CD4-positive, alpha-beta T cell (primary cell): Measurements from ENCODE around the gene VEGFC. TPM values are rescaled to one million over a fixed set of nuclear protein-coding genes. Genes with fewer than 3 reads are reported as not detected.

Experiments
- ATAC-seq: fragments of 200-7000 bp; cut with Tn5 transposase; one replicate; pipeline ENCODE4 v1.10.0; 2022; ENCODE audit warnings: mild to moderate bottlenecking; ENCODE audit not compliant: poor library complexity
- CTCF ChIA-PET: fragments of 350-600 bp; sonication (Branson Sonifier 250); formaldehyde crosslinking; loops from one replicate; lab custom pipeline; 2021; ENCODE audit warnings: antibody characterized with exemption, inconsistent platforms; lab: Charles Lee
- POLR2A ChIA-PET: fragments of 350-600 bp; sonication (Branson Sonifier 250); formaldehyde crosslinking; loops from one replicate; lab custom pipeline; 2021; ENCODE audit warnings: antibody characterized with exemption, inconsistent platforms; lab: Charles Lee
- DNase-seq, 14 experiments: peaks; one replicate each; pipeline ENCODE4 v3.0.0-alpha.2; 2013 to 2020; ENCODE audit warnings: mixed read lengths in 2 of 14
- H3K27ac ChIP-seq, 2 donors: one replicate each; pipeline versions ENCODE4 v1.5.1 to v1.7.0; 2013; ENCODE audit warnings: low read length in 2 of 2, low read depth in 1 of 2, mild to moderate bottlenecking in 1 of 2
- H3K27me3 ChIP-seq, 2 experiments: 1 replicate in 1 of 2; 2 replicates in 1 of 2; pipeline versions ENCODE4 v1.6.1 to v1.7.0; 2013; ENCODE audit warnings: low read length in 2 of 2, control low read depth in 1 of 2, mild to moderate bottlenecking in 1 of 2, moderate library complexity in 1 of 2; ENCODE audit not compliant: insufficient read depth in 2 of 2, control insufficient read depth in 1 of 2
- H3K36me3 ChIP-seq: one replicate; pipeline ENCODE4 v1.6.1; 2013; ENCODE audit warnings: low read length, control low read depth; ENCODE audit not compliant: insufficient read depth
- H3K4me1 ChIP-seq: one replicate; pipeline ENCODE4 v1.6.1; 2013; ENCODE audit warnings: low read length, control low read depth; ENCODE audit not compliant: insufficient read depth
- H3K4me3 ChIP-seq: one replicate; pipeline ENCODE4 v1.5.1; 2013; ENCODE audit warnings: mild to moderate bottlenecking, low read length, moderate library complexity
- H3K9me3 ChIP-seq, 2 experiments: 1 replicate in 1 of 2; 2 replicates in 1 of 2; pipeline versions ENCODE4 v1.6.1 to v1.7.0; 2013; ENCODE audit warnings: low read length in 2 of 2, mild to moderate bottlenecking in 2 of 2, control low read depth in 1 of 2, moderate library complexity in 1 of 2; ENCODE audit not compliant: control insufficient read depth in 1 of 2, insufficient read depth in 1 of 2
- H3K27ac Mint-ChIP-seq: one replicate; pipeline ENCODE4 v1.8.0; 2020; ENCODE audit warnings: mixed read lengths
- H3K27me3 Mint-ChIP-seq: one replicate; pipeline ENCODE4 v1.8.0; 2021; ENCODE audit warnings: mixed read lengths
- H3K36me3 Mint-ChIP-seq: one replicate; pipeline ENCODE4 v1.8.0; 2021; ENCODE audit warnings: low read depth, mixed read lengths
- H3K4me1 Mint-ChIP-seq: one replicate; pipeline ENCODE4 v1.8.0; 2021; ENCODE audit warnings: low read depth, mixed read lengths
- H3K4me3 Mint-ChIP-seq: one replicate; pipeline ENCODE4 v1.8.0; 2020; ENCODE audit warnings: mild to moderate bottlenecking, mixed read lengths
- H3K9me3 Mint-ChIP-seq: one replicate; pipeline ENCODE4 v1.8.0; 2020; ENCODE audit warnings: mixed read lengths
- intact Hi-C, 2 experiments: fragments of 100-400 bp; cut with DNase I in 1 of 2; cut with micrococcal nuclease in 1 of 2; formaldehyde crosslinking; loops; one replicate each; pipeline versions ENCODE4 v1.15.1 to v1.9.0; 2023 to 2025; cut with DNase I, micrococcal nuclease
- total RNA-seq, 174 experiments: library from RNA in 2 of 174; stranded (reverse) in 2 of 174; gene quantifications; one replicate each; pipeline ENCODE4 v1.2.3 and lab custom pipeline; 2021 to 2026
- TF ChIP-seq, protein P1 (sequence below): fragments of 200-600 bp; IDR thresholded peaks from one replicate; pipeline ENCODE4 v1.8.0; 2022; ENCODE audit warnings: antibody characterized with exemption, mild to moderate bottlenecking

VEGFC gene
- total RNA-seq, 2 experiments from 2014 or later, result not detected

DNA sequence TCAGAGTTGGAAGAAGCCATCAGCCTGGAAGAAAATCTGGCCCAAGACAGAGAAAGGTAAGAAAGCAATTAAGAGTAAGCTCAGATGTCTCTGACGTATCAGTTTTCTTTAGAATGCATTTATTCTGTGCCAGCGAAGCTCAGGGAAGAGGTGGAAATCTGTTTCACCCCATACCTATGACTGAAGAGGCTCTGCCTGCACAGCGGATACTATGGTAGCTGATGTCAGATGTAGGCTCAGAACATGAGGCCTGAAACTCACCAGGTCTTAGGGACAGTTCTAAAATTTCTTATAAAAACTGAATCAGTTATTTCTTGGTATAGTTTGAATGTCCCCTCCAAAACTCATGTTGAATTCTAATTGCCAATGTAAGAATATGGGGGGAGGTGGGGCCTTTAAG, 30.9 kb downstream of the VEGFC start:
- H3K27ac Mint-ChIP-seq, result no peak overlapping the region
- H3K36me3 ChIP-seq, result no peaks in the 10 kb centered on the region
- no peak for ATAC-seq
- H3K4me3 Mint-ChIP-seq, result no peak overlapping the region
- DNase-seq, result no peak
- CTCF ChIA-PET, result no interaction called here
- POLR2A ChIA-PET, result no interaction called here
- H3K27ac ChIP-seq, result no peak overlapping the region
- no peaks in the 10 kb centered on the region for H3K9me3 ChIP-seq
- no peaks in the 10 kb centered on the region for H3K27me3 Mint-ChIP-seq
- TF ChIP-seq, protein P1, sequence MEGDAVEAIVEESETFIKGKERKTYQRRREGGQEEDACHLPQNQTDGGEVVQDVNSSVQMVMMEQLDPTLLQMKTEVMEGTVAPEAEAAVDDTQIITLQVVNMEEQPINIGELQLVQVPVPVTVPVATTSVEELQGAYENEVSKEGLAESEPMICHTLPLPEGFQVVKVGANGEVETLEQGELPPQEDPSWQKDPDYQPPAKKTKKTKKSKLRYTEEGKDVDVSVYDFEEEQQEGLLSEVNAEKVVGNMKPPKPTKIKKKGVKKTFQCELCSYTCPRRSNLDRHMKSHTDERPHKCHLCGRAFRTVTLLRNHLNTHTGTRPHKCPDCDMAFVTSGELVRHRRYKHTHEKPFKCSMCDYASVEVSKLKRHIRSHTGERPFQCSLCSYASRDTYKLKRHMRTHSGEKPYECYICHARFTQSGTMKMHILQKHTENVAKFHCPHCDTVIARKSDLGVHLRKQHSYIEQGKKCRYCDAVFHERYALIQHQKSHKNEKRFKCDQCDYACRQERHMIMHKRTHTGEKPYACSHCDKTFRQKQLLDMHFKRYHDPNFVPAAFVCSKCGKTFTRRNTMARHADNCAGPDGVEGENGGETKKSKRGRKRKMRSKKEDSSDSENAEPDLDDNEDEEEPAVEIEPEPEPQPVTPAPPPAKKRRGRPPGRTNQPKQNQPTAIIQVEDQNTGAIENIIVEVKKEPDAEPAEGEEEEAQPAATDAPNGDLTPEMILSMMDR, result no peak
- H3K4me3 ChIP-seq, result no peak overlapping the region
- no peaks in the 10 kb centered on the region for H3K4me1 Mint-ChIP-seq
- intact Hi-C loops, result no loop called here
- no peaks in the 10 kb centered on the region for H3K36me3 Mint-ChIP-seq
- no peaks in the 10 kb centered on the region for H3K27me3 ChIP-seq
- H3K4me1 ChIP-seq, result no peaks in the 10 kb centered on the region
- no peaks in the 10 kb centered on the region for H3K9me3 Mint-ChIP-seq

DNA sequence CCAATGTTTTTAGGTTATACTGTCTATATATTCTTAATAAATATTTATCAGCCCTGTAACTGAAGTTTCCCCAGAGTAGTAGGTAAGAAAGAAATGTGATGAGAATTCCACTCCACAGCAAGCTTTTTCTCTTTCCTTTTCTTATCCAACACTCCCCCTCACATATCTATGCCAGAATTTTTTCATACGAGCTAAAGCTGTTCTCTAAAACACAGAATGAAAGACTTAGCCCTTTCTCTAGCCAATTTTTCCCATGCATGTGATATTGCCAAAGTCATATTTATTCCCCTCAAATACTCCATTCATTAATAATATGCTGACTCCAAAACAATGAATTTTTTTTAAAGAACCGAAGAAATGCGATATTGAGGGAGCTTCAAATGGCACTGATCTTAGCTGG, 32.3 kb downstream of the VEGFC start:
- intact Hi-C loops, result no loop called here

DNA sequence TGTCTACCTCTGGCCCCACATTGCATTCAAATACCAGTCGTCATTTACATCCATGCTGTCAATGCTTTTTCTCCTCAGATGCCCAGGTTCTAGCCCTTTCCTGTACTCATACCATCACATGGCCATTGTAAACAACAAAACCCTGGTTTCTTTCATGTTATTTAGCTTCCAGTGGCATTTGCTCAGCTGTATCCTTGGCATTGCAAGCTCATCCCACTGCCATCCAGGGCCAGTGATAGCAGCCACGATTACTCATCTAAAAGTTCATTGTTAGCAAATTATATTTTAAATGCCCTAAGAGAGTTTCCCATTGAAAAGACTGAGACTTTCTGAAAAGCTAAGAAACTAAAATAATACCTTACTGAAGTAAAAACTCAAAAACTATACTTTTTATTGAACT, 34.0 kb downstream of the VEGFC start:
- intact Hi-C loops, result no loop called here
- H3K4me1 Mint-ChIP-seq, result no peaks in the 10 kb centered on the region
- H3K27me3 Mint-ChIP-seq, result no peaks in the 10 kb centered on the region
- TF ChIP-seq, protein P1, result no peak
- no peak overlapping the region for H3K4me3 Mint-ChIP-seq
- no peaks in the 10 kb centered on the region for H3K36me3 Mint-ChIP-seq
- Histone ChIP-seq H3K4me1 (no peaks in the 10 kb centered on the region), H3K27ac (no peak overlapping the region), H3K9me3 (no peaks in the 10 kb centered on the region), H3K36me3 (no peaks in the 10 kb centered on the region), H3K27me3 (no peaks in the 10 kb centered on the region), H3K4me3 (no peak overlapping the region)
- DNase-seq (no peak), ATAC-seq (no peak)
- no peaks in the 10 kb centered on the region for H3K9me3 Mint-ChIP-seq
- CTCF ChIA-PET, result no interaction called here
- no peak overlapping the region for H3K27ac Mint-ChIP-seq
- POLR2A ChIA-PET, result no interaction called here

More for the DNA sequence above, 32.3 kb downstream of the VEGFC start:
- ChIA-PET CTCF (no interaction called here), POLR2A (no interaction called here)
- H3K4me1 Mint-ChIP-seq, result no peaks in the 10 kb centered on the region
- ATAC-seq (no peak), DNase-seq (no peak)
- no peaks in the 10 kb centered on the region for H3K36me3 Mint-ChIP-seq
- TF ChIP-seq, protein P1, result no peak
- no peaks in the 10 kb centered on the region for H3K9me3 ChIP-seq
- no peaks in the 10 kb centered on the region for H3K9me3 Mint-ChIP-seq
- H3K36me3 ChIP-seq, result no peaks in the 10 kb centered on the region
- H3K27me3 Mint-ChIP-seq, result no peaks in the 10 kb centered on the region
- H3K27ac Mint-ChIP-seq, result no peak overlapping the region
- no peak overlapping the region for H3K4me3 Mint-ChIP-seq
- H3K27me3 ChIP-seq, result no peaks in the 10 kb centered on the region
- H3K27ac ChIP-seq, result no peak overlapping the region
- H3K4me1 ChIP-seq, result no peaks in the 10 kb centered on the region
- no peak overlapping the region for H3K4me3 ChIP-seq
